PFSK-1 (cell line): ENCODE measurements around the gene RAB14.

Experiments used
- FOXP2 ChIP-seq: optimal IDR thresholded peaks from 2 replicates; pipeline ENCODE3; 2011; ENCODE audit warnings: borderline replicate concordance, control low read depth, inconsistent platforms; ENCODE audit not compliant: insufficient read depth; ENCODE audit errors: extremely low read length, extremely low read depth
- POLR2AphosphoS5 ChIP-seq: IDR thresholded peaks from 2 replicates; pipeline ENCODE4 v1.6.1; 2012; ENCODE audit warnings: low read depth, mild to moderate bottlenecking, control low read depth, low read length, moderate library complexity
- REST ChIP-seq, 2 experiments: IDR thresholded peaks; 2 replicates each; pipeline versions ENCODE4 v1.6.1 to v1.8.0; 2011 to 2012; ENCODE audit warnings: low read depth in 2 of 2, low read length in 2 of 2, control low read depth in 1 of 2, inconsistent platforms in 1 of 2, mild to moderate bottlenecking in 1 of 2, moderate library complexity in 1 of 2; ENCODE audit not compliant: insufficient read depth in 1 of 2
- SIN3A ChIP-seq: IDR thresholded peaks from 2 replicates; pipeline ENCODE4 v1.6.1; 2012; ENCODE audit warnings: mild to moderate bottlenecking, low read length, moderate library complexity, borderline replicate concordance; ENCODE audit not compliant: insufficient read depth
- TAF1 ChIP-seq: IDR thresholded peaks from 2 replicates; pipeline ENCODE4 v1.6.1; 2012; ENCODE audit warnings: low read length, control low read depth, borderline replicate concordance; ENCODE audit not compliant: insufficient read depth

The RAB14 gene

DNA sequence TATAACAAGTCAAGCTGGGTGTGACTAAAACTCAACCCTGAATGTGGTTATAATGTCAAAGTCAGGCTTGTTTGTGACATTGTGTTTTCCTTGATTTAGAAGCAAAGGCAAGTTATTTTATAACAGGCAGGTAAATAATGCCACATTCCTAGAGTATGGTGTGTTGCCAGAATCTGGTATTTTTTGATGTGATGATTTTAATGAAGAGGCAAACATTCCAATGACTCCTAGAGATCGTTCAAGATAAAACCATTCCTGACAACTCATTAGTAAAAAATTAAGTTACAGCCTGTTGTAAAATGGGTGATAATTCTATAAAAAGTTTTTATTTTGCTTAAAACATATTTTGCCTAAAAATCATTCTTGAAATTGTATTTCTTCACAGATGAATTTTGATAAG is 60.0 kb downstream of the RAB14 start:
- TF ChIP-seq FOXP2, result no peak
- TF ChIP-seq TAF1, result no peak
- no peak for TF ChIP-seq POLR2AphosphoS5
- no peak for TF ChIP-seq SIN3A

DNA sequence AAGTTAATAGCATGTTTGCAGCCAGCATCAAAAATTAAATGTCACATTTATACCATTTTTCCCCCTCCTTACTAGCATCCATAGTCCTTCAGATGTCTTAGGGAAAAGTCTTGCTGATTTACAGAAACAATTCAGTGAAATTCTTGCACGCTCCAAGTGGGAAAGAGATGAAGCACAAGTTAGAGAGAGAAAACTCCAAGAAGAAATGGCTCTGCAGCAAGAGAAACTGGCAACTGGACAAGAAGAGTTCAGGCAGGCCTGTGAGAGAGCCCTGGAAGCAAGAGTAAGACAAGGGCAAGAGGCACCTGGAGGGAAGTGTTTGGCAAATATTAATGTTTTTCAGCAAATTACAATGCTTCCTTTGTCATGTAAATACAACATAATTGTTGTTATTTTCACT is 60.4 kb downstream of the RAB14 start:
- TF ChIP-seq POLR2AphosphoS5, result no peak
- TF ChIP-seq TAF1, result no peak
- TF ChIP-seq FOXP2, result no peak
- TF ChIP-seq REST (IDR thresholded peaks at IDR 0.05; ENCODE audit: insufficient read depth in 1 of 2, low read depth in 2 of 2, low read length in 2 of 2), result no peak
- no peak for TF ChIP-seq SIN3A

DNA sequence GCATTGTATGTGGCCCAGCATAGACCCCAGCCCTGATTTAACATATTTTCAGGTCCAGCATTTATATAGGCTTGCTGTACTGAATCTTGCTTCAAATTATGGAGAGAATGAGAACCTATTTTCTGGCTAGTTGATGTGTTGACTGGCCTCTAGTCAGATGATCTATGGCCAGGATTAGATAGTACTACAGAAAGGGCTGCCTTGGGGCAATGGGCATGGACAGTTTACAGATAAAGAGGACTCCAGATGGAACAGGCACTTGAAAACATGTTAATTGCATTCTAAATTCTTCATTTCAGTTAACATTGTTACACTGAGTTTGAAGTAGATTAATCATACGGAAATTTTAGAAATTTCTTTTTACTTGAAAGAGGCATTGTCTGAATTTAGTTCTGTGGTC is 61.5 kb downstream of the RAB14 start:
- no peak for TF ChIP-seq TAF1
- no peak for TF ChIP-seq REST (IDR thresholded peaks at IDR 0.05; ENCODE audit: insufficient read depth in 1 of 2, low read depth in 2 of 2, low read length in 2 of 2)
- no peak for TF ChIP-seq POLR2AphosphoS5
- TF ChIP-seq FOXP2, result no peak
- TF ChIP-seq SIN3A, result no peak

DNA sequence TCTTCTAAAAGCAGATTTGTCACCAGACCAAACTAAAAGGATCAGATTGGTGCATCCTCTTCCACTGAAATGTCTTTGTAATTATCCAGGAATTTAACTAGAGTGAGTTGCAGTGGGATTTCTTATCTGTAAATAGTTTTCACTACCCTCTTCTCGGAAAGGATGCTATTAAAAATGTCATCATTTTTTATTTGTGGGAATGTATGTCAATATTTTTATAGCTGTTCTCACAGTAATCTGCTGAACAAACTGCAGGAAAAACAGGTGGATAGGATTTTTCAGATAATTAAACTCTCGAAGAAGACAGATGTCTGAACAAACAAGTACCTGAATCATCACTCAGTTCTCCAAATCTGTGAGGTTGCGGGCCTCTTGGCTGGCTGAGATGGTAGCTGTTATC is 62.7 kb downstream of the RAB14 start:
- no peak for TF ChIP-seq SIN3A
- no peak for TF ChIP-seq POLR2AphosphoS5
- TF ChIP-seq FOXP2, result no peak
- TF ChIP-seq REST (IDR thresholded peaks at IDR 0.05; ENCODE audit: insufficient read depth in 1 of 2, low read depth in 2 of 2, low read length in 2 of 2), result no peak
- no peak for TF ChIP-seq TAF1

DNA sequence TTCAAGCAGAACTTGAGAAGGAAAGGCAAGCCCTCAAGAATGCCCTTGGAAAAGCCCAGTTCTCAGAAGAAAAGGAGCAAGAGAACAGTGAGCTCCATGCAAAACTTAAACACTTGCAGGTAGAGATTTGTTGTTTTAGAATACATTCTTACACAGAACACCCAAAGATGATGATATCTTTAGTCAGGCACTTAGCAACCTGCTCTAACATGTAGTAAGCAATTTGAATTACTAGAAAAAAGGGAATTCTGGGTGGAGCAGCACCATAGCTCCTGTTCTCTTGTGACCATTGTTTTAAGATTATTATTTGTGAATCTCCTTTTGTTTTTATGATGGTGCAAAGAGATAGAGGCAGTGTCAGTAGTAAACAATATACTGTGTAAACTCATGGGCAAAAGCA is 63.1 kb downstream of the RAB14 start:
- TF ChIP-seq TAF1 (no peak), SIN3A (no peak), POLR2AphosphoS5 (no peak), FOXP2 (no peak)

- no peak for TF ChIP-seq FOXP2
- no peak for TF ChIP-seq TAF1
- TF ChIP-seq POLR2AphosphoS5, result no peak
- TF ChIP-seq SIN3A, result no peak
- TF ChIP-seq REST (IDR thresholded peaks at IDR 0.05; ENCODE audit: insufficient read depth in 1 of 2, low read depth in 2 of 2, low read length in 2 of 2), result no peak
Observed at GRCh38 chr9:121135642-121136041, 66.0 kb downstream of the RAB14 start.
